Astrocyte (in vitro differentiated cells and primary cell): ENCODE measurements around the gene TMEM236. TPM values are rescaled to one million over a fixed set of nuclear protein-coding genes. Genes with fewer than 3 reads are reported as not detected.

ENCODE experiments used
- DNase-seq: peaks from one replicate; pipeline ENCODE4 v3.0.0-alpha.2; 2010; ENCODE audit warnings: low read depth
- FAIRE-seq: peaks from 2 replicates; lab custom pipeline; 2011; peaks lifted over from hg19 to GRCh38; lab: Jason Lieb, UNC
- H2AFZ ChIP-seq: 2 replicates; pipeline ENCODE4 v1.6.0; 2012; ENCODE audit warnings: low read depth, low read length, inconsistent platforms
- H3K27ac ChIP-seq: 2 replicates; pipeline ENCODE4 v1.5.1; 2011; ENCODE audit warnings: low read depth, low read length, inconsistent platforms
- H3K27me3 ChIP-seq: 2 replicates; pipeline ENCODE4 v1.6.0; 2011; ENCODE audit warnings: low read length, inconsistent platforms; ENCODE audit not compliant: insufficient read depth
- H3K36me3 ChIP-seq: 2 replicates; pipeline ENCODE4 v1.5.1; 2011; ENCODE audit warnings: low read length, inconsistent platforms; ENCODE audit not compliant: insufficient read depth
- H3K4me1 ChIP-seq: 2 replicates; pipeline ENCODE4 v1.5.1; 2011; ENCODE audit warnings: low read length, inconsistent platforms; ENCODE audit not compliant: insufficient read depth
- H3K4me2 ChIP-seq: 2 replicates; pipeline ENCODE4 v1.6.0; 2012; ENCODE audit warnings: low read length, inconsistent platforms
- H3K4me3 ChIP-seq: 2 replicates; pipeline ENCODE4 v1.5.1; 2011; ENCODE audit warnings: low read depth, mild to moderate bottlenecking, low read length, inconsistent platforms; ENCODE audit not compliant: insufficient read depth
- H3K79me2 ChIP-seq: 2 replicates; pipeline ENCODE4 v1.6.0; 2012; ENCODE audit warnings: mild to moderate bottlenecking, low read length, inconsistent platforms; ENCODE audit not compliant: insufficient read depth
- H3K9ac ChIP-seq: 2 replicates; pipeline ENCODE4 v1.6.0; 2012; ENCODE audit warnings: mild to moderate bottlenecking, low read length, inconsistent platforms
- H3K9me3 ChIP-seq: 2 replicates; pipeline ENCODE4 v1.5.1; 2012; ENCODE audit warnings: low read depth, mild to moderate bottlenecking, low read length, inconsistent platforms; ENCODE audit not compliant: insufficient read depth
- H4K20me1 ChIP-seq: 2 replicates; pipeline ENCODE4 v1.6.0; 2012; ENCODE audit warnings: low read length, inconsistent platforms; ENCODE audit not compliant: insufficient read depth
- H3K27ac Mint-ChIP-seq: one replicate; pipeline ENCODE4 v1.8.0; 2021; ENCODE audit warnings: mild to moderate bottlenecking, mixed read lengths; ENCODE audit not compliant: unreplicated experiment
- H3K27me3 Mint-ChIP-seq: one replicate; pipeline ENCODE4 v1.8.0; 2021; ENCODE audit warnings: low read depth, mixed read lengths; ENCODE audit not compliant: unreplicated experiment
- H3K36me3 Mint-ChIP-seq: one replicate; pipeline ENCODE4 v1.8.0; 2021; ENCODE audit warnings: low read depth, mixed read lengths; ENCODE audit not compliant: unreplicated experiment
- H3K4me1 Mint-ChIP-seq: one replicate; pipeline ENCODE4 v1.8.0; 2021; ENCODE audit warnings: low read depth, mixed read lengths; ENCODE audit not compliant: unreplicated experiment
- H3K4me3 Mint-ChIP-seq: one replicate; pipeline ENCODE4 v1.8.0; 2021; ENCODE audit warnings: mild to moderate bottlenecking, moderate library complexity, mixed read lengths; ENCODE audit not compliant: unreplicated experiment
- H3K9me3 Mint-ChIP-seq: one replicate; pipeline ENCODE4 v1.8.0; 2021; ENCODE audit warnings: mild to moderate bottlenecking, mixed read lengths; ENCODE audit not compliant: unreplicated experiment
- CTCF ChIP-seq: IDR thresholded peaks from 2 replicates; pipeline ENCODE4 v1.5.1; 2011; ENCODE audit warnings: low read depth, mild to moderate bottlenecking, inconsistent platforms, low read length, moderate library complexity; ENCODE audit not compliant: insufficient read depth
- EZH2 ChIP-seq: IDR thresholded peaks from 2 replicates; pipeline ENCODE4 v1.6.1; 2012; ENCODE audit warnings: mild to moderate bottlenecking, low read length, inconsistent platforms; ENCODE audit not compliant: insufficient read depth
- total RNA-seq: library from RNA; stranded (reverse); gene quantifications from 2 replicates; pipeline ENCODE4 v1.2.1, GENCODE V29; 2021

The TMEM236 gene
- total RNA-seq, 1 donor from 2014 or later: 0.43 TPM

- FAIRE-seq (peak; percentile 94), DNase-seq (peak; percentile 71)
- Mint-ChIP-seq H3K4me1 (peaks cover 42% of the 10 kb centered on the region), H3K27ac (peak overlapping the region; percentile 29), H3K4me3 (no peak overlapping the region), H3K9me3 (no peaks in the 10 kb centered on the region), H3K36me3 (no peaks in the 10 kb centered on the region), H3K27me3 (no peaks in the 10 kb centered on the region)
- Histone ChIP-seq H3K9me3 (no peaks in the 10 kb centered on the region), H3K36me3 (no peaks in the 10 kb centered on the region), H3K27ac (peak overlapping the region; percentile 62), H3K4me2 (peak overlapping the region; percentile 71), H3K9ac (peak overlapping the region; percentile 29), H4K20me1 (no peaks in the 10 kb centered on the region), H3K79me2 (no peaks in the 10 kb centered on the region), H3K4me3 (no peak overlapping the region), H3K27me3 (no peaks in the 10 kb centered on the region), H3K4me1 (peaks cover 42% of the 10 kb centered on the region), H2AFZ (no peak overlapping the region)
- TF ChIP-seq CTCF: no peak
- TF ChIP-seq EZH2: no peak
Observed at GRCh38 chr10:17784688-17785087, 32.7 kb downstream of the TMEM236 start.

GRCh38 chr10:17785276-17785930, 33.4 kb downstream of the TMEM236 start:
- Histone ChIP-seq H3K79me2 (no peaks in the 10 kb centered on the region), H3K27ac (peak overlapping the region; percentile 62), H2AFZ (no peak overlapping the region), H3K36me3 (no peaks in the 10 kb centered on the region), H3K4me1 (peaks cover 42% of the 10 kb centered on the region), H3K9me3 (no peaks in the 10 kb centered on the region), H3K4me2 (peak overlapping the region; percentile 71), H4K20me1 (no peaks in the 10 kb centered on the region), H3K9ac (no peak overlapping the region), H3K27me3 (no peaks in the 10 kb centered on the region), H3K4me3 (no peak overlapping the region)
- TF ChIP-seq EZH2 (no peak), CTCF (no peak)
- Mint-ChIP-seq H3K4me3 (no peak overlapping the region), H3K4me1 (peaks cover 40% of the 10 kb centered on the region), H3K36me3 (no peaks in the 10 kb centered on the region), H3K27ac (peak overlapping the region; percentile 29), H3K9me3 (no peaks in the 10 kb centered on the region), H3K27me3 (no peaks in the 10 kb centered on the region)
- FAIRE-seq (no peak), DNase-seq (no peak)
